Ascending aorta (tissue), 2 donors: Measurements from ENCODE around the gene WSCD2. TPM values are rescaled to one million over a fixed set of nuclear protein-coding genes. Genes with fewer than 3 reads are reported as not detected.

Source experiments
- DNase-seq, 2 donors: peaks; one replicate each; pipeline ENCODE4 v3.0.0-alpha.2; 2019; ENCODE audit warnings: low spot score in 2 of 2
- H3K27ac ChIP-seq, 2 donors: fragments of 200-600 bp; sonication (generic); one replicate each; pipeline ENCODE4 v1.5.1; 2016 to 2017; ENCODE audit warnings: mild to moderate bottlenecking in 1 of 2
- H3K27me3 ChIP-seq: fragments of 200-600 bp; sonication (generic); one replicate; pipeline ENCODE4 v1.5.1; 2017
- H3K36me3 ChIP-seq, 2 donors: fragments of 200-600 bp; sonication (generic); one replicate each; pipeline ENCODE4 v1.5.1; 2016
- H3K4me1 ChIP-seq, 2 donors: fragments of 200-600 bp; sonication (generic); one replicate each; pipeline ENCODE4 v1.5.1; 2016 to 2017; ENCODE audit warnings: mild to moderate bottlenecking in 1 of 2
- H3K4me3 ChIP-seq, 2 donors: fragments of 200-600 bp; sonication (generic); one replicate each; pipeline ENCODE4 v1.5.1; 2016 to 2017; ENCODE audit warnings: mild to moderate bottlenecking in 1 of 2
- H3K9me3 ChIP-seq, 2 donors: fragments of 200-600 bp; sonication (generic); one replicate each; pipeline ENCODE4 v1.5.1; 2016
- intact Hi-C: fragments of 100-400 bp; cut with DNase I; formaldehyde crosslinking; loops from one replicate; pipeline ENCODE4 v1.15.1; 2023
- total RNA-seq: library from RNA; depleted of rRNA; stranded (reverse); fragments of >200 nt; gene quantifications from one replicate; pipeline ENCODE4 v1.1.0, GENCODE V29; 2016
- TF ChIP-seq, protein P1 (sequence below), 3 experiments: fragments of 200-600 bp in 2 of 3; fragments of 450-650 bp in 1 of 3; sonication (generic) in 2 of 3; IDR thresholded peaks; one replicate each; pipeline ENCODE4 v1.5.1; 2016 to 2019; ENCODE audit warnings: antibody characterized with exemption in 3 of 3, mild to moderate bottlenecking in 1 of 3, moderate library complexity in 1 of 3

The WSCD2 gene
- total RNA-seq, 1 donor from 2014 or later: 3.5 TPM

DNA sequence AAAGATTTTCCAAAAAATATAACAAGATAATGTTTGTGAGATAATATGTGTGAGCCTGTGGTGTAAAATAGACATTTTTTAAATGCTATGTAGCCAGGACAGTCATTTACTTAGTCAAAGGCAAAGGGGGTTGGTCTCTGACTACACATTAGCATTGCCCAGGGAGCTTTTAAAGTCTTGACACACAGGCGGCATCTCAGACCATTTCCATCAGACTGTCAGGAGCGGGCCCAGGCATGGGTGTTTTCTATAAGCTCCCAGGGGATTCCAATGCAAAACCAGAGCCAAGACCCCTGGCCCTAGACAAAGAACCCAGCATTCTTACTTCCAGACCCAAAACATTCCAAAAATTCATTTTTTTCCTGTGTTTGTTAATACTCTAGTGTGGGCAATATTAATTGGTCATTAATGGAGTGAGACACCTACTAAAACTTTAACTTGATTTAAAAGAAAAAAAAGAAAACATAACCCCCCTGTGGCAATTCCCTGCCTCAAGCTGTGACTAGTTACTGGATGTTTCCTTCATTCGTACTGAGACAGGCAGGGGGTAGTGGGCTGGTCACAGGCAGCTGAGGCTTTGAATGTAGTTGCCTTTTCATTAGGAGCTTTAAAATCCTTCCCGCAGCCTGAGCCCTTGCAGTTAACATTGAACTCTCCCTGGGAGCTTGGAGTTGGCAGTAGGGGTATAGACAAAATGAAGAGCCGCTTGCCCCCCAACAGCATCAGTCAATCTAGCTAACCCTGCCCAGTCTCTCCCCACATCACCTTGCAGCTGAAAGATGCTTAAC, 106.3 kb downstream of the WSCD2 start:
- no peaks in the 10 kb centered on the region for H3K4me1 ChIP-seq
- TF ChIP-seq, protein P1, sequence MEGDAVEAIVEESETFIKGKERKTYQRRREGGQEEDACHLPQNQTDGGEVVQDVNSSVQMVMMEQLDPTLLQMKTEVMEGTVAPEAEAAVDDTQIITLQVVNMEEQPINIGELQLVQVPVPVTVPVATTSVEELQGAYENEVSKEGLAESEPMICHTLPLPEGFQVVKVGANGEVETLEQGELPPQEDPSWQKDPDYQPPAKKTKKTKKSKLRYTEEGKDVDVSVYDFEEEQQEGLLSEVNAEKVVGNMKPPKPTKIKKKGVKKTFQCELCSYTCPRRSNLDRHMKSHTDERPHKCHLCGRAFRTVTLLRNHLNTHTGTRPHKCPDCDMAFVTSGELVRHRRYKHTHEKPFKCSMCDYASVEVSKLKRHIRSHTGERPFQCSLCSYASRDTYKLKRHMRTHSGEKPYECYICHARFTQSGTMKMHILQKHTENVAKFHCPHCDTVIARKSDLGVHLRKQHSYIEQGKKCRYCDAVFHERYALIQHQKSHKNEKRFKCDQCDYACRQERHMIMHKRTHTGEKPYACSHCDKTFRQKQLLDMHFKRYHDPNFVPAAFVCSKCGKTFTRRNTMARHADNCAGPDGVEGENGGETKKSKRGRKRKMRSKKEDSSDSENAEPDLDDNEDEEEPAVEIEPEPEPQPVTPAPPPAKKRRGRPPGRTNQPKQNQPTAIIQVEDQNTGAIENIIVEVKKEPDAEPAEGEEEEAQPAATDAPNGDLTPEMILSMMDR (IDR thresholded peaks at IDR 0.05): no peak
- H3K27ac ChIP-seq: no peak overlapping the region
- H3K36me3 ChIP-seq: no peaks in the 10 kb centered on the region
- no peak for DNase-seq
- no peaks in the 10 kb centered on the region for H3K27me3 ChIP-seq
- H3K9me3 ChIP-seq: no peaks in the 10 kb centered on the region
- H3K4me3 ChIP-seq: no peak overlapping the region
- intact Hi-C loops: loop anchor here (2.0 kb wide), 1 partner anchor 221 kb away; no protein-coding TSS in a partner anchor

DNA sequence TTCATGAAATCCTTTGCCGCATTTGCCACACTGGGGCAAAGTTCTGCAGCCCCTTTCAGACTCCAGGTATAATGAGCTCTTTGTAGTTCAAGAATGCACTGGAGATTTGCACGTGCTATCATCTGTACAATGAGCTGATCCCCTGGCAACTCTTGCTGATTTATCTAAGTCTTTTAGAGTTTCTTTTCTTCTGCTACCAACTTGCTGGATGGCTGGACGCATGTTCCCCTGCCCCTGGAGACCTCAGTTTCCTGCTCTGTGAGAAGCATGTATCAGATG, 106.8 kb downstream of the WSCD2 start:
- intact Hi-C loops: loop anchor here (2.0 kb wide), 1 partner anchor 221 kb away; no protein-coding TSS in a partner anchor
- no peak for DNase-seq
- Histone ChIP-seq H3K36me3 (no peaks in the 10 kb centered on the region), H3K27ac (no peak overlapping the region), H3K27me3 (no peaks in the 10 kb centered on the region), H3K9me3 (no peaks in the 10 kb centered on the region), H3K4me3 (no peak overlapping the region), H3K4me1 (no peaks in the 10 kb centered on the region)
- TF ChIP-seq, protein P1 (IDR thresholded peaks at IDR 0.05): no peak

DNA sequence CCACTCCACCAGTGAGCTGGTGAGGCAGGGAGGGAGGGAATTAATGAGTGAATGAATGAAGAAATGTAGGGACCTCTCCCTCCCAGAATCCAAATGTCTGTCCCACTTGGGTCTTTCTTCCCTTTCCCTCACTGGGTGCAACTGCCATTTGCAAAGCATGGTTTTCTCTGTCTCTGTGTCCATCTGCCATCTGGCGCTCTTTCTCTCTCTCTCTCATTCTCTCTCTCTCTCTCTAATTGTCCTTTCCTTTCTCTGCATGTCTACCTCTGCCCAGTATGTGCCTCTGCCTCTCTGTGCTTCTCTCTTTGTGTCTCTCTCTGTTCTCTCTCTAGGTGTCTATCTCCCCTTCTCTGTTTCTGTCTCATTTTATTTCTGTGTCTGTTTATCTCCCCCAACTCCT, 107.3 kb downstream of the WSCD2 start:
- intact Hi-C loops: no loop called here
- Histone ChIP-seq H3K36me3 (no peaks in the 10 kb centered on the region), H3K4me1 (no peaks in the 10 kb centered on the region), H3K27me3 (no peaks in the 10 kb centered on the region), H3K4me3 (no peak overlapping the region), H3K9me3 (no peaks in the 10 kb centered on the region), H3K27ac (no peak overlapping the region)
- no peak for DNase-seq
- TF ChIP-seq, protein P1 (IDR thresholded peaks at IDR 0.05): no peak

DNA sequence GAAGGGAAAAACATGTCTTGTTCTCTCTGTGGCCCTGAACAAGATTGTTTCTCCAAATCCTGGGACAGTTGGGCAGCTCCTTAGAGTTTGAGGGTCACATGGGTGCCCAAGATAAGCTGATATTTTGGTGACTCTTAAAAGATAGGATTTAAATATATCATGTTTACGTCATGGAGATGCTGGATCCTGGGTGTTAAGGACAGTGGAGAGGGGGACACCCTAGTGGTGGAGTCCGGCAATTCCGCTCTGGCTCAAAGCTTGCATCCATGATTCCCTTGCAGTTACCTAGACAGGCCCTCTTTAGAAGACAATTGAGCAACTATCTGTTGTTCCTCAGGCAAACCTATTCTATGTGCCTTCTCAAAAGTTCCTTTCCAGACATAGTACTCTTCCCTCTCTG, 108.2 kb downstream of the WSCD2 start:
- Histone ChIP-seq H3K27ac (no peak overlapping the region), H3K36me3 (no peaks in the 10 kb centered on the region), H3K4me1 (no peaks in the 10 kb centered on the region), H3K27me3 (no peaks in the 10 kb centered on the region), H3K4me3 (no peak overlapping the region), H3K9me3 (no peaks in the 10 kb centered on the region)
- TF ChIP-seq, protein P1 (IDR thresholded peaks at IDR 0.05): no peak
- DNase-seq: no peak
- intact Hi-C loops: no loop called here

DNA sequence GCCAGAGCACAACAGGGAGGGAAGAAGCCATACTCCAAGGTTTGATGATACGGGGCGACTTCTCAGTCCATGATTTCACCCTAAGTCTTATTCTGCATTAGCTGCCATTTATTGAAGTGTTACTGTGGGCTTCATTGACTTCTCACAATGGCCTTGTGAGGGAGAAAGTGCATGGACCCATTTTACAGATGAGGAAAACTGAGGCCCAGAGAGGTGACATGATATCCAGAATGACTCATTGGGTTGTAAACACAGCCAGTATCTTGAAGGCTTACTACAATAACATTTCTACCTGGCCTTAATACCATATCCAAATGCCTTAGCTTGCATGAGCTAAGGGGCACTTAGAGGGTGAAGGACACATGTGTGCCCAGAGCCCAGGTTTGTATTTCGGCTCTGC, 109.4 kb downstream of the WSCD2 start:
- Histone ChIP-seq H3K4me1 (no peaks in the 10 kb centered on the region), H3K9me3 (no peaks in the 10 kb centered on the region), H3K27ac (no peak overlapping the region), H3K36me3 (no peaks in the 10 kb centered on the region), H3K4me3 (no peak overlapping the region), H3K27me3 (no peaks in the 10 kb centered on the region)
- DNase-seq: no peak
- TF ChIP-seq, protein P1 (IDR thresholded peaks at IDR 0.05): no peak
- intact Hi-C loops: no loop called here

DNA sequence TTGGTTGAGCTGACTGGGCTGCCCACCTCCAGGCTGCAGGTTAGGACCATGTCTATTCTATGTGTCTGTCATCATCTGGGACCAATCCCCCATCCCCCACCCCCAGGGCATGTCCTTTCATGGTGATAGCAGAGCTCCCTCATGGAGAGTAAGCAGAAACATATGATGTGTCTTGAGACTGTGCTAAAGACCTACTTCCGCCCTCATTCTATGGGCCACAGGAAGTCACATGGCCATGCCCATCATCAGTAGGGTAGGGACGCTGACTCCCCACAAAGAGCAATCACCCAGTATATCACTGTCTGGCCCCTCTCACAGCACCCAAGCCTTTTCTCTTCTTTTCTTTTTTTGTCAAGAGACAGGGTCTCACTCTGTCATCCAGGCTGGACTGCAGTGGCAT, 110.3 kb downstream of the WSCD2 start:
- no peaks in the 10 kb centered on the region for H3K4me1 ChIP-seq
- H3K27me3 ChIP-seq: no peaks in the 10 kb centered on the region
- DNase-seq: no peak
- intact Hi-C loops: no loop called here
- no peaks in the 10 kb centered on the region for H3K9me3 ChIP-seq
- H3K4me3 ChIP-seq: no peak overlapping the region
- TF ChIP-seq, protein P1 (IDR thresholded peaks at IDR 0.05): no peak
- no peaks in the 10 kb centered on the region for H3K36me3 ChIP-seq
- no peak overlapping the region for H3K27ac ChIP-seq
